ENCODE data around the gene LAPTM5.

GRCh38 chr1:30747033-30748008 is 10.3 kb downstream of the LAPTM5 start:
- TF ChIP-seq CTCF (IDR thresholded peaks at IDR 0.05) (no peak), POLR2A (IDR thresholded peaks at IDR 0.05) (no peak)

Data from thyroid gland (tissue), 4 donors.